ENCODE measurements around the gene IFT88.

IFT88 gene

DNA sequence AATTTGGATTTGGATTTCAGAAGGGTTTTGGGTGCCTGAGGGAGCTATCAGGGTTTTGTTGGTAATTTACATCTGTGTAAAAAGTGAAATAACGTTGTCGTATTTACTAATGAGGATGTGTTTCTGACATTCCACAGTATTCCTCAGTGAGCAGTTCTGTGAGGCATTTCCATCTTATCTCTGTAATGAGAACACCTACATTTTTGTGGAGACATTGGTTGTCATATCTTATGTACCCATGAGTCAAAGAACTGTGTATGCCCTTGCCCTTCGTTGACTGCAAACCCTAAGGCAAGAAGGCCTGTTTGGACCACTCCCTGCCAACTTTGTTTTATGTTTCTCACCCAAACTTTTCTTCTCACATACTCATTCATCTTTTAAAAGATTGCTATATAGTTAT lies 122.3 kb downstream of the IFT88 start:
- TF ChIP-seq, protein P1, sequence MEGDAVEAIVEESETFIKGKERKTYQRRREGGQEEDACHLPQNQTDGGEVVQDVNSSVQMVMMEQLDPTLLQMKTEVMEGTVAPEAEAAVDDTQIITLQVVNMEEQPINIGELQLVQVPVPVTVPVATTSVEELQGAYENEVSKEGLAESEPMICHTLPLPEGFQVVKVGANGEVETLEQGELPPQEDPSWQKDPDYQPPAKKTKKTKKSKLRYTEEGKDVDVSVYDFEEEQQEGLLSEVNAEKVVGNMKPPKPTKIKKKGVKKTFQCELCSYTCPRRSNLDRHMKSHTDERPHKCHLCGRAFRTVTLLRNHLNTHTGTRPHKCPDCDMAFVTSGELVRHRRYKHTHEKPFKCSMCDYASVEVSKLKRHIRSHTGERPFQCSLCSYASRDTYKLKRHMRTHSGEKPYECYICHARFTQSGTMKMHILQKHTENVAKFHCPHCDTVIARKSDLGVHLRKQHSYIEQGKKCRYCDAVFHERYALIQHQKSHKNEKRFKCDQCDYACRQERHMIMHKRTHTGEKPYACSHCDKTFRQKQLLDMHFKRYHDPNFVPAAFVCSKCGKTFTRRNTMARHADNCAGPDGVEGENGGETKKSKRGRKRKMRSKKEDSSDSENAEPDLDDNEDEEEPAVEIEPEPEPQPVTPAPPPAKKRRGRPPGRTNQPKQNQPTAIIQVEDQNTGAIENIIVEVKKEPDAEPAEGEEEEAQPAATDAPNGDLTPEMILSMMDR (IDR thresholded peaks at IDR 0.05) = no peak

DNA sequence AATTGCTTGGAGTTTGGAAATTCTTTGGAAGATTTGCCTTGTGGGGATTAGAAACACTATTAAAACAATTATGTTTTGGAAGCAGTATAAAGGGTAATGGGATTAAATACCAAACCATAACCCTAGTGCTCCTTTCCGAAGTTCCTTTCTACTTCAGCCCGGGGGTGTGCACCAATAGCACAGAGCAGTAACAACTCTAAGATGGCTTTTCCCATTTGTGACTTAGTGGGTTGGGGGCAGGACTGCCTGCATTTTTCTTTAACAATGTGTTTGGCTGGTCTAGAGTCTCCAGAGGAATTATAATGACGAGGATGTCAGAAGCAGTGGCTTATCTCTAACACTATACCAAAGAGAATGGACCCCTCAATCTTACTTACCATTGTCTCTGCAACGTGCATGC lies 124.7 kb downstream of the IFT88 start:
- TF ChIP-seq, protein P1 (IDR thresholded peaks at IDR 0.05) = no peak

DNA sequence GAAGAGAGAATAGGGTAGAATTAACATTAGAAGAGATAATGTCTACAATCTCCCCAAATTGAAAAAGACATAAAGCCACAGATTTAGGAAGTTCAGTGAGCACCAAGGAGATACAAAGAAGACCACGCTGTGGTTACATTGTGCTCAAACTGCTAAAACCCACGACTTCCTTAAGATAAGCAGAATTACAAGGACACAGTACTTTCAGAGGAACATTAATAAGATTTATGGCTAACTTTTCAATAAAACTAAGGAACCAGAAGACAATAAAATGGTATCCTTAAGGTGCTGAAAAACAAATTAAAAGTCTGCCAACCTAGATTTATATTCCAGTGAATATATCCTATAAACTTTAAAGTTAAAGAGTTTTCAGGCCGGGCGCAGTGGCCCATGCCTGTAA lies 129.1 kb downstream of the IFT88 start:
- TF ChIP-seq, protein P1 (IDR thresholded peaks at IDR 0.05) = no peak

DNA sequence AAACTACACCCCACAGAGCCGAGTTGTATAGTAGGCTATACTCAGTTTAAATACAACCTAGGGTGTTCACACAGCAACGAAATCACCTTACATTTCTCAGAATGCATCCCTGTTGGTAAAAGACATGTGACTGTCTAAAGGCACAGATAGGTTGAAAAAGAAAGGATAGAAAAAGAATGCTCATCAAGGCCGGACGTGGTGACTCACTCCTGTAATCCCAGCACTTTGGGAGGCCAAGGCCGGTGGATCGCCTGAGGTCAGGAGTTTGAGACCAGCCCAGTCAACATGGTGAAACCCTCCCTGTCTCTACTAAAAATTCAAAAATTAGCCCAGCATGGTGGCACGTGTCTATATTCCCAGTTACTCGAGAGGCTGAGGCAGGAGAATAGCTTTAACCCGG lies 132.8 kb downstream of the IFT88 start:
- TF ChIP-seq, protein P1 (IDR thresholded peaks at IDR 0.05) = no peak

DNA sequence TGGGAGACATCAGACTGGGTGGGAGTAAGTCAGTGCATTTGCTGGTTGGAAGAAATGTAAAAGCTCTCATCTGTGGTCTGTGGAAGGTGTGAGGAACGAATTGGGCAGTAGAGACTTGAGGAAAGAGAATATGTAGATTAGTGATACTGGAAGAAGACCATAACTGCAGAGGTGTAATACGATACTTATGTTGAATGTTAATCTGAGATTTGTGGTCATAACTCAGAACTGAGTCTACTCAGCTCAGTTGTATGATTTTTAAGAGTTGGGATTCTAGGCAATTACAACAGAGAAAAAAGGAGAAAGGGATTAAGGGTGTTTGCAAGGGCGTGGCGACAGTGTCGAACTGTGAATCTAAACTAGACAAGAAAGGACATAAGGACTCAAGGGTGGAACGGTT lies 133.3 kb downstream of the IFT88 start:
- TF ChIP-seq, protein P1 (IDR thresholded peaks at IDR 0.05) = no peak

DNA sequence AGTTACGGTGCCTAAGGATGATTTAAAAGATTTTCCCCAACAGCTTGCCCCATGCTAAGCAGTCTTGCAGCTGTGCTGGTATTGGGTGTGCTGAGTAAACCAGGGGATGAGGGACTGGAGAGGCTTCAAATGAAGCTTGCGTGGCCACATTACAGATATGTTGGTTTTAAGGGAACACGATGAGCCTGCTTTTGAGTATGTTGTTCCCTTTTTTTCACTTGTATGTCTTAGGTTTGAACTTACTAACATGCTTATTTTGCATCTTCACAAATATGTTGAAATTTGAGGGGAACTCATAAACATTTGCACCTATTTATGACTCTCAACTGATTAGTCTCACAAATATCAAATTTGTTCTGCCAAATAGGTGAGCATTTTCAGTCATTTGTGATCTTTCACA lies 134.5 kb downstream of the IFT88 start:
- TF ChIP-seq, protein P1 (IDR thresholded peaks at IDR 0.05) = no peak

DNA sequence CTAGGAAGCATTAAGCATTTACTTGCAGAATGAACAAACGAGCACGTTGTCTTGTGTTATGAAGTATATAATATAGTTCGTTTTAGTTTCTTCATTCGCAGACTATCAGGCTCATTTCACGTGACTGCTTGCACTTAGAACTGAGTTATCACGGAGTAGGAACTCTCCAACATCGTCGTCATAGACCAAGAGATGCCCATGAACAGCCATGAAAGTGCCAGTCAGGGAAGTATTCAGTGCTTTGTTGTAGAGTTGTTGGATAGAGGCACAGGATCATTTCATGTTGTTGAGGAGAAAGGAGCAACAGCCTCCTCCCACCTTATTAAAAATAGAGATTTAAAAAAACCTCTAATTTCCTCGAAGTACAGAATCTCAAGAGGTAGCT lies 135.6 kb downstream of the IFT88 start:
- TF ChIP-seq, protein P1 (IDR thresholded peaks at IDR 0.05) = no peak
